GM21825 (cell line): ENCODE results near the gene HSPG2.

ENCODE experiments used
- ATAC-seq: cut with Tn5 transposase; IDR thresholded peaks from one replicate; pipeline ENCODE4 v1.9.1; 2021; ENCODE audit warnings: mild to moderate bottlenecking, moderate library complexity; ENCODE audit not compliant: unreplicated experiment

Gene HSPG2

GRCh38 chr1:21884456-21885235, 52.5 kb downstream of the HSPG2 start:
- ATAC-seq = no peak

- ATAC-seq = no peak
Measured at GRCh38 chr1:21882721-21883415, 54.2 kb downstream of the HSPG2 start.

GRCh38 chr1:21881250-21881649, 55.9 kb downstream of the HSPG2 start:
- no peak for ATAC-seq

GRCh38 chr1:21880619-21880970, 56.5 kb downstream of the HSPG2 start:
- ATAC-seq = no peak

GRCh38 chr1:21879928-21880618, 57.0 kb downstream of the HSPG2 start:
- no peak for ATAC-seq

GRCh38 chr1:21878840-21879478, 58.2 kb downstream of the HSPG2 start:
- ATAC-seq = no peak

GRCh38 chr1:21878009-21878773, 58.9 kb downstream of the HSPG2 start:
- no peak for ATAC-seq

GRCh38 chr1:21876267-21876666, 60.8 kb downstream of the HSPG2 start:
- no peak for ATAC-seq

- no peak for ATAC-seq
Measured at GRCh38 chr1:21875621-21876063, 61.5 kb downstream of the HSPG2 start.

GRCh38 chr1:21874778-21875547, 62.1 kb downstream of the HSPG2 start:
- no peak for ATAC-seq

GRCh38 chr1:21874328-21874727, 62.8 kb downstream of the HSPG2 start:
- ATAC-seq = no peak

- ATAC-seq = no peak
Measured at GRCh38 chr1:21873761-21874160, 63.3 kb downstream of the HSPG2 start.

- ATAC-seq = no peak
Measured at GRCh38 chr1:21873174-21873573, 63.9 kb downstream of the HSPG2 start.

- no peak for ATAC-seq
Measured at GRCh38 chr1:21872445-21873079, 64.5 kb downstream of the HSPG2 start.

- no peak for ATAC-seq
Measured at GRCh38 chr1:21871943-21872342, 65.2 kb downstream of the HSPG2 start.

- no peak for ATAC-seq
Measured at GRCh38 chr1:21870611-21871010, 66.5 kb downstream of the HSPG2 start.

GRCh38 chr1:21869620-21870121, 67.4 kb downstream of the HSPG2 start:
- ATAC-seq = no peak

GRCh38 chr1:21868941-21869454, 68.1 kb downstream of the HSPG2 start:
- no peak for ATAC-seq

GRCh38 chr1:21868482-21868881, 68.6 kb downstream of the HSPG2 start:
- no peak for ATAC-seq
